Keratinocyte (primary cell): ENCODE results near the gene ABHD12B. TPM values are rescaled to one million over a fixed set of nuclear protein-coding genes. Genes with fewer than 3 reads are reported as not detected.

ENCODE experiments used
- DNase-seq: peaks from one replicate; pipeline ENCODE4 v3.0.0-alpha.2; 2011; ENCODE audit warnings: low read depth, missing footprints, low spot score
- FAIRE-seq: peaks from 2 replicates; lab custom pipeline; 2011; peaks lifted over from hg19 to GRCh38; lab: Jason Lieb, UNC
- H2AFZ ChIP-seq: 2 replicates; pipeline ENCODE4 v1.6.0; 2012; ENCODE audit warnings: low read length, control low read depth, inconsistent platforms; ENCODE audit not compliant: control insufficient read depth
- H3K27ac ChIP-seq: 2 replicates; pipeline ENCODE4 v1.5.1; 2011; ENCODE audit warnings: low read length; ENCODE audit not compliant: control insufficient read depth, insufficient read depth
- H3K27me3 ChIP-seq: 3 replicates; pipeline ENCODE4 v1.6.0; 2011; ENCODE audit warnings: low read length; ENCODE audit not compliant: control insufficient read depth, insufficient read depth; ENCODE audit errors: extremely low read depth
- H3K36me3 ChIP-seq, 2 experiments: 2 replicates in 1 of 2; 3 replicates in 1 of 2; pipeline ENCODE4 v1.5.1; 2011; ENCODE audit warnings: low read length in 2 of 2, mild to moderate bottlenecking in 1 of 2; ENCODE audit not compliant: control insufficient read depth in 2 of 2, insufficient read depth in 2 of 2; ENCODE audit errors: extremely low read depth in 1 of 2
- H3K4me1 ChIP-seq: 3 replicates; pipeline ENCODE4 v1.5.1; 2011; ENCODE audit warnings: low read length; ENCODE audit not compliant: control insufficient read depth, insufficient read depth; ENCODE audit errors: extremely low read depth
- H3K4me2 ChIP-seq: 3 replicates; pipeline ENCODE4 v1.6.0; 2011; ENCODE audit warnings: low read depth, low read length; ENCODE audit not compliant: control insufficient read depth, insufficient read depth; ENCODE audit errors: extremely low read depth
- H3K4me3 ChIP-seq, 3 experiments: fragments of 200-600 bp in 1 of 3; sonication (generic) in 1 of 3; 2 replicates in 2 of 3; 3 replicates in 1 of 3; pipeline ENCODE4 v1.5.1; 2011 to 2016; ENCODE audit warnings: low read length in 3 of 3, mild to moderate bottlenecking in 3 of 3, control low read depth in 2 of 3, inconsistent platforms in 1 of 3, low read depth in 1 of 3, mixed read lengths in 1 of 3, mixed run types in 1 of 3, moderate library complexity in 1 of 3; ENCODE audit not compliant: control insufficient read depth in 2 of 3, insufficient read depth in 2 of 3; ENCODE audit errors: extremely low read depth in 1 of 3
- H3K79me2 ChIP-seq: 2 replicates; pipeline ENCODE4 v1.6.0; 2012; ENCODE audit warnings: low read length; ENCODE audit not compliant: control insufficient read depth, insufficient read depth
- H3K9ac ChIP-seq: 3 replicates; pipeline ENCODE4 v1.6.0; 2011; ENCODE audit warnings: low read length; ENCODE audit not compliant: control insufficient read depth, insufficient read depth; ENCODE audit errors: extremely low read depth
- H3K9me1 ChIP-seq: 3 replicates; pipeline ENCODE4 v1.6.0; 2011; ENCODE audit warnings: low read length; ENCODE audit not compliant: control insufficient read depth, insufficient read depth; ENCODE audit errors: extremely low read depth
- H3K9me3 ChIP-seq: 2 replicates; pipeline ENCODE4 v1.5.1; 2012; ENCODE audit warnings: low read depth, low read length; ENCODE audit not compliant: control insufficient read depth
- H4K20me1 ChIP-seq: 3 replicates; pipeline ENCODE4 v1.6.0; 2011; ENCODE audit warnings: low read length; ENCODE audit not compliant: control insufficient read depth, insufficient read depth; ENCODE audit errors: extremely low read depth
- EZH2 ChIP-seq: IDR thresholded peaks from one replicate; pipeline ENCODE4 v1.6.1; 2012; ENCODE audit warnings: inconsistent platforms, mild to moderate bottlenecking, low read length, moderate library complexity
- dilution Hi-C: fragments of 300-500 bp; cut with MboI; formaldehyde crosslinking; loops from one replicate; pipeline ENCODE4 v1.7.0; 2020; ENCODE audit warnings: low sequenced_read_pairs; ENCODE audit not compliant: extremely low pct_ligation_motif_present
- polyA plus RNA-seq, 5 experiments: library from polyadenylated mRNA; depleted of rRNA in 3 of 5; stranded (reverse) in 3 of 5; stranded (forward) in 1 of 5; unstranded in 1 of 5; fragments of >200 nt; gene quantifications; 1 replicate in 1 of 5; 2 replicates in 3 of 5; 3 replicates in 1 of 5; pipeline versions ENCODE4 v1.2.1 to v1.2.3, GENCODE V29; 2011 to 2012; ENCODE audit warnings: missing spikeins in 2 of 5, low read depth in 1 of 5, low replicate concordance in 1 of 5
- TF ChIP-seq, protein P1 (sequence below), 3 experiments: IDR thresholded peaks in 1 of 3; conservative IDR thresholded peaks in 1 of 3; optimal IDR thresholded peaks in 1 of 3; 2 replicates in 2 of 3; 3 replicates in 1 of 3; pipeline versions ENCODE3 to v1.5.1; 2011; ENCODE audit warnings: low read length in 3 of 3, mild to moderate bottlenecking in 3 of 3, moderate library complexity in 2 of 3, control low read depth in 1 of 3, inconsistent platforms in 1 of 3; ENCODE audit not compliant: insufficient read depth in 2 of 3; ENCODE audit errors: extremely low read depth in 1 of 3

ABHD12B gene
- polyA plus RNA-seq, 1 donor (not counting 4 experiments of a cell fraction or from before 2014, with no cell fraction given) = not detected

DNA sequence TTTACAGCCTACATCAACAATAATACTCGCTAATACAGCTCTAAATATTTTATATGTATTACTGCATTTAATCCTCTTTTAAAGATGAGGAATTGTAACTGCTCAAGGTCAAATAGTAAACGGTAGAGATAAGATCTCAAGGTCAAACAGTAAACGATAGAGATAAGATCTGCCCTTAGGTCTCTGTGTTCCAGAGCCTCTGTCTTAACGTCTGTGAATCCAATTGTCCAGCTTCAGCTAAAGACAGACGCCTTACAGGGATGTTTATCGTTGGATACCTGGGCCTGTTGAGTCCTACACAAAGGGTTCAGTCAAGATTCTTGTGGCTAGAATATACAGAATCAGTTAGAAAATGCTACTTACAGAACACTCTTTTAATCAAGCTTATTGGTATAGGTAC lies 52.4 kb downstream of the ABHD12B start:
- no peak overlapping the region for H3K4me3 ChIP-seq
- H3K9me1 ChIP-seq = no peaks in the 10 kb centered on the region
- no peak overlapping the region for H3K9ac ChIP-seq
- no peak overlapping the region for H3K4me2 ChIP-seq
- no peaks in the 10 kb centered on the region for H4K20me1 ChIP-seq
- H3K9me3 ChIP-seq = no peaks in the 10 kb centered on the region
- FAIRE-seq (no peak), DNase-seq (no peak)
- peaks cover 31 to 46% of the 10 kb centered on the region in 2 experiments for H3K36me3 ChIP-seq
- no peaks in the 10 kb centered on the region for H3K27me3 ChIP-seq
- peaks cover 4% of the 10 kb centered on the region for H3K79me2 ChIP-seq
- TF ChIP-seq EZH2 = no peak
- TF ChIP-seq, protein P1, sequence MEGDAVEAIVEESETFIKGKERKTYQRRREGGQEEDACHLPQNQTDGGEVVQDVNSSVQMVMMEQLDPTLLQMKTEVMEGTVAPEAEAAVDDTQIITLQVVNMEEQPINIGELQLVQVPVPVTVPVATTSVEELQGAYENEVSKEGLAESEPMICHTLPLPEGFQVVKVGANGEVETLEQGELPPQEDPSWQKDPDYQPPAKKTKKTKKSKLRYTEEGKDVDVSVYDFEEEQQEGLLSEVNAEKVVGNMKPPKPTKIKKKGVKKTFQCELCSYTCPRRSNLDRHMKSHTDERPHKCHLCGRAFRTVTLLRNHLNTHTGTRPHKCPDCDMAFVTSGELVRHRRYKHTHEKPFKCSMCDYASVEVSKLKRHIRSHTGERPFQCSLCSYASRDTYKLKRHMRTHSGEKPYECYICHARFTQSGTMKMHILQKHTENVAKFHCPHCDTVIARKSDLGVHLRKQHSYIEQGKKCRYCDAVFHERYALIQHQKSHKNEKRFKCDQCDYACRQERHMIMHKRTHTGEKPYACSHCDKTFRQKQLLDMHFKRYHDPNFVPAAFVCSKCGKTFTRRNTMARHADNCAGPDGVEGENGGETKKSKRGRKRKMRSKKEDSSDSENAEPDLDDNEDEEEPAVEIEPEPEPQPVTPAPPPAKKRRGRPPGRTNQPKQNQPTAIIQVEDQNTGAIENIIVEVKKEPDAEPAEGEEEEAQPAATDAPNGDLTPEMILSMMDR (optimal IDR thresholded peaks at IDR 0.05 in 1 of 3, IDR thresholded peaks at IDR 0.05 in 1 of 3, conservative IDR thresholded peaks at IDR 0.05 in 1 of 3; ENCODE audit: extremely low read depth in 1 of 3, insufficient read depth in 2 of 3, low read length in 3 of 3) = no peak
- dilution Hi-C loops = no loop called here
- H2AFZ ChIP-seq = no peak overlapping the region
- H3K27ac ChIP-seq = no peak overlapping the region
- no peaks in the 10 kb centered on the region for H3K4me1 ChIP-seq

DNA sequence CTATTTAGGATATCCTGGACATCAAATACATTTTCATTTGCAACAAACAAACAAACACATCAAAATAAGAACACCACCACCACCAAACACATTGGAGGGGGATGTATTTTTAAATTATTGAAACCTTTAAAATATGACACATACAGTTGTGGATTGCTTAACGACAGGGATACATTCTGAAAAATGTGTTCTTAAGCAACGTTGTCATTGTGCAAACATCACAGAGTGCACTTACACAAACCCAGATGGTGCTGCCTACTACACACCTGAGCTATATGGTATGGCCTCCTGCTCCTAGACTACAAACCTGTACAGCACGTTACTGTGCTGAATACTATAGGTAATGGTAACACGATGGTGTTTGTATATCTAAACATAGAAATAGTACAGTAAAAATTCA lies 53.0 kb downstream of the ABHD12B start:
- no peaks in the 10 kb centered on the region for H3K9me1 ChIP-seq
- no peak overlapping the region for H2AFZ ChIP-seq
- H3K9ac ChIP-seq = no peak overlapping the region
- H3K27me3 ChIP-seq = no peaks in the 10 kb centered on the region
- H3K9me3 ChIP-seq = no peaks in the 10 kb centered on the region
- no peak overlapping the region for H3K27ac ChIP-seq
- H3K36me3 ChIP-seq = peaks cover 31 to 49% of the 10 kb centered on the region in 2 experiments
- no peak overlapping the region for H3K4me2 ChIP-seq
- peaks cover 4% of the 10 kb centered on the region for H3K79me2 ChIP-seq
- dilution Hi-C loops = no loop called here
- H4K20me1 ChIP-seq = no peaks in the 10 kb centered on the region
- TF ChIP-seq, protein P1 (optimal IDR thresholded peaks at IDR 0.05 in 1 of 3, IDR thresholded peaks at IDR 0.05 in 1 of 3, conservative IDR thresholded peaks at IDR 0.05 in 1 of 3; ENCODE audit: extremely low read depth in 1 of 3, insufficient read depth in 2 of 3, low read length in 3 of 3) = no peak
- no peak for TF ChIP-seq EZH2
- FAIRE-seq (no peak), DNase-seq (no peak)
- H3K4me1 ChIP-seq = no peaks in the 10 kb centered on the region
- no peak overlapping the region for H3K4me3 ChIP-seq
